Thyroid gland (tissue), 4 donors: ENCODE data around the gene SEC14L3. TPM values are rescaled to one million over a fixed set of nuclear protein-coding genes. Genes with fewer than 3 reads are reported as not detected.

Experiments
- DNase-seq, 2 donors: peaks; one replicate each; pipeline ENCODE4 v3.0.0-alpha.2; 2019
- H3K27ac ChIP-seq, 3 donors: fragments of 200-600 bp; sonication (generic); 1 replicate in 2 of 3; 2 replicates in 1 of 3; pipeline ENCODE4 v1.5.1; 2016 to 2019; ENCODE audit warnings: mild to moderate bottlenecking in 1 of 3, moderate library complexity in 1 of 3
- H3K27me3 ChIP-seq: fragments of 200-600 bp; sonication (generic); one replicate; pipeline ENCODE4 v1.5.1; 2019
- H3K36me3 ChIP-seq, 2 donors: fragments of 200-600 bp; sonication (generic); one replicate each; pipeline ENCODE4 v1.5.1; 2016 to 2019
- H3K4me1 ChIP-seq, 2 donors: fragments of 200-600 bp; sonication (generic); one replicate each; pipeline ENCODE4 v1.5.1; 2017 to 2019
- H3K4me3 ChIP-seq, 3 donors: fragments of 200-600 bp; sonication (generic); replicated peaks in 1 of 3; 1 replicate in 2 of 3; 2 replicates in 1 of 3; pipeline ENCODE4 v1.5.1; 2016; ENCODE audit warnings: mild to moderate bottlenecking in 1 of 3
- H3K9me3 ChIP-seq: fragments of 200-600 bp; sonication (generic); one replicate; pipeline ENCODE4 v1.5.1; 2017
- CTCF ChIP-seq, 6 experiments: fragments of 200-600 bp in 3 of 6; fragments of 450-650 bp in 3 of 6; sonication (generic) in 3 of 6; IDR thresholded peaks; one replicate each; pipeline ENCODE4 v1.5.1; 2016 to 2019; ENCODE audit warnings: antibody characterized with exemption in 6 of 6, mild to moderate bottlenecking in 2 of 6, inconsistent platforms in 1 of 6, moderate library complexity in 1 of 6
- POLR2A ChIP-seq, 2 donors: fragments of 450-650 bp; IDR thresholded peaks; one replicate each; pipeline ENCODE4 v1.6.1; 2017; ENCODE audit warnings: antibody characterized with exemption in 2 of 2, mild to moderate bottlenecking in 2 of 2, moderate library complexity in 1 of 2
- WGBS, 2 donors: methylation state at CpG; one replicate each; pipeline ENCODE4 v1.1.5; 2017; 5-methylcytosine and 5-hydroxymethylcytosine counted together
- intact Hi-C: fragments of 100-400 bp; cut with DNase I; formaldehyde crosslinking; loops from one replicate; pipeline ENCODE4 v1.15.1; 2023
- total RNA-seq, 4 donors: library from RNA; depleted of rRNA; stranded (reverse); fragments of >200 nt; gene quantifications; one replicate each; pipeline ENCODE4 v1.2.3, GENCODE V29; 2016

Gene SEC14L3
- total RNA-seq, 4 donors from 2014 or later: 1.5 TPM; not detected in 3

GRCh38 chr22:30433227-30433626 is 38.6 kb downstream of the SEC14L3 start:
- no peak overlapping the region for H3K4me3 ChIP-seq
- H3K9me3 ChIP-seq: no peaks in the 10 kb centered on the region
- TF ChIP-seq POLR2A (IDR thresholded peaks at IDR 0.05) (no peak), CTCF (IDR thresholded peaks at IDR 0.05) (no peak)
- WGBS, 2 donors: 91 to 100% methylated on average over 3 of the region's 3 CpGs
- H3K36me3 ChIP-seq: no peaks in the 10 kb centered on the region
- no peaks in the 10 kb centered on the region for H3K27me3 ChIP-seq
- no peak for DNase-seq
- intact Hi-C loops: no loop called here
- no peaks in the 10 kb centered on the region for H3K4me1 ChIP-seq
- no peak overlapping the region for H3K27ac ChIP-seq

GRCh38 chr22:30432520-30432919 is 39.3 kb downstream of the SEC14L3 start:
- no peak for DNase-seq
- Histone ChIP-seq H3K27me3 (no peaks in the 10 kb centered on the region), H3K27ac (no peak overlapping the region), H3K36me3 (no peaks in the 10 kb centered on the region), H3K4me1 (no peaks in the 10 kb centered on the region), H3K9me3 (no peaks in the 10 kb centered on the region), H3K4me3 (no peak overlapping the region)
- intact Hi-C loops: no loop called here
- TF ChIP-seq CTCF (IDR thresholded peaks at IDR 0.05): no peak
- no peak for TF ChIP-seq POLR2A (IDR thresholded peaks at IDR 0.05)
- 70 to 75% methylated on average over 2 of the region's 2 CpGs for WGBS, 2 donors

- 73 to 86% methylated on average over 2 to 3 of the region's 4 CpGs for WGBS, 2 donors
- no peaks in the 10 kb centered on the region for H3K36me3 ChIP-seq
- no peak for DNase-seq
- no peaks in the 10 kb centered on the region for H3K27me3 ChIP-seq
- H3K4me3 ChIP-seq: no peak overlapping the region
- TF ChIP-seq POLR2A (IDR thresholded peaks at IDR 0.05): no peak
- no peak for TF ChIP-seq CTCF (IDR thresholded peaks at IDR 0.05)
- intact Hi-C loops: no loop called here
- H3K27ac ChIP-seq: no peak overlapping the region
- no peaks in the 10 kb centered on the region for H3K9me3 ChIP-seq
- no peaks in the 10 kb centered on the region for H3K4me1 ChIP-seq
These were observed 39.7 kb downstream of the SEC14L3 start for GRCh38 chr22:30432096-30432495.

- Histone ChIP-seq H3K27me3 (no peaks in the 10 kb centered on the region), H3K4me1 (peaks cover 0 to 8% of the 10 kb centered on the region in 2 donors), H3K4me3 (no peak overlapping the region), H3K36me3 (no peaks in the 10 kb centered on the region), H3K27ac (no peak overlapping the region), H3K9me3 (no peaks in the 10 kb centered on the region)
- WGBS, 2 donors: 82 to 86% methylated on average over 4 of the region's 4 CpGs
- intact Hi-C loops: no loop called here
- no peak for DNase-seq
- TF ChIP-seq CTCF (IDR thresholded peaks at IDR 0.05) (no peak), POLR2A (IDR thresholded peaks at IDR 0.05) (no peak)
These were observed 40.9 kb downstream of the SEC14L3 start for GRCh38 chr22:30430933-30431332.

- WGBS, 2 donors: 51% methylated on average over 4 of the region's 4 CpGs
- H3K9me3 ChIP-seq: no peaks in the 10 kb centered on the region
- no peak overlapping the region for H3K4me3 ChIP-seq
- TF ChIP-seq CTCF (IDR thresholded peaks at IDR 0.05) (no peak), POLR2A (IDR thresholded peaks at IDR 0.05) (no peak)
- no peak overlapping the region for H3K27ac ChIP-seq
- intact Hi-C loops: loop anchor here (5.0 kb wide), 1 partner anchor 38 kb away; no protein-coding TSS in a partner anchor
- no peaks in the 10 kb centered on the region for H3K36me3 ChIP-seq
- DNase-seq: no peak
- no peaks in the 10 kb centered on the region for H3K27me3 ChIP-seq
- peaks cover 5 to 16% of the 10 kb centered on the region in 2 donors for H3K4me1 ChIP-seq
These were observed 41.9 kb downstream of the SEC14L3 start for GRCh38 chr22:30429887-30430286.
